ENCODE data around the gene RHOBTB1.

DNA sequence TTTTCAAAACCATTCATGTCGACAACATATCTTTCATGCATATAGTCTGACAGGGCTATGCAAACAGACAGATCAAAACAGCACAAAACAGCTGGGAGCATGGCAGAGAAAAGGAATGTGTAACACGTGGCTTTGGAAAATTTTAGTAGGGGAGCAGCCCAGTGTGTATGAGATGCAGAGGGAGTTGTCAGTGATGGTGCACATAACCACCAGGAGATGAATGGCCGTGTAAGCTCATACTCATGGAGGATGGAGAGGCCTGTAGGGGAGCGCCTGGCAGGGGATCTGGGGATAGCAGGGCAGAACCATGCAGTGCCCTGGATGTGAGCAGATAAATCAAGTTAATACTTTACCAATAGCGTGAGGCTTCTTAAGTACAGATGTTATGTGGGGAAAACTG lies 45.7 kb downstream of the RHOBTB1 start:
- TF ChIP-seq, protein P1, sequence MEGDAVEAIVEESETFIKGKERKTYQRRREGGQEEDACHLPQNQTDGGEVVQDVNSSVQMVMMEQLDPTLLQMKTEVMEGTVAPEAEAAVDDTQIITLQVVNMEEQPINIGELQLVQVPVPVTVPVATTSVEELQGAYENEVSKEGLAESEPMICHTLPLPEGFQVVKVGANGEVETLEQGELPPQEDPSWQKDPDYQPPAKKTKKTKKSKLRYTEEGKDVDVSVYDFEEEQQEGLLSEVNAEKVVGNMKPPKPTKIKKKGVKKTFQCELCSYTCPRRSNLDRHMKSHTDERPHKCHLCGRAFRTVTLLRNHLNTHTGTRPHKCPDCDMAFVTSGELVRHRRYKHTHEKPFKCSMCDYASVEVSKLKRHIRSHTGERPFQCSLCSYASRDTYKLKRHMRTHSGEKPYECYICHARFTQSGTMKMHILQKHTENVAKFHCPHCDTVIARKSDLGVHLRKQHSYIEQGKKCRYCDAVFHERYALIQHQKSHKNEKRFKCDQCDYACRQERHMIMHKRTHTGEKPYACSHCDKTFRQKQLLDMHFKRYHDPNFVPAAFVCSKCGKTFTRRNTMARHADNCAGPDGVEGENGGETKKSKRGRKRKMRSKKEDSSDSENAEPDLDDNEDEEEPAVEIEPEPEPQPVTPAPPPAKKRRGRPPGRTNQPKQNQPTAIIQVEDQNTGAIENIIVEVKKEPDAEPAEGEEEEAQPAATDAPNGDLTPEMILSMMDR (IDR thresholded peaks at IDR 0.05), result no peak
- no peak for TF ChIP-seq POLR2A (IDR thresholded peaks at IDR 0.05)
